Measurements from ENCODE around the gene KSR1.
A peak's percentile ranks its signal among the peaks of the same experiment; 100 is the strongest.

KSR1 gene

DNA sequence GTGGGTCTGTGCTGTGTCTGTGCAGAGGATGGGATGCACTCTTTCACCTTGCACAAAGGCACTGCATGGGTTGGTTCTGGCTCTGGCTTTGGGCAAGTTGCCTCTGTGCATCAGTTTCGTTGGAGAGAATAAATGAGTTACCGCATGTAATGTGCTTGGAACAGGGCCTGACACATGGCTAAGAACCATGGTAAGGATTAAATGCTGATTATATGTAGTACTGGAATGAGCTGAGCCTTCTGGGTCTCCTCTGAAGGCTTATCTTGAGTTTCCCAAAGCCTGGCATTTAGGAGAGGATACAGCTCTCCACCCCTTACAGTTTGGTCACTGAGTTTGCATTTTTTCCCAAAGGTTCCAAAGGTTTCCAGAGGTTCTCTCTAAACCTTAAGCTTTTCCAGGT lies 69.1 kb downstream of the KSR1 start:
- H3K4me3 ChIP-seq = no peak overlapping the region
- peak overlapping the region in 1 of 11 experiments; percentile 79; a peak in 1 of 22 replicates for H3K4me2 ChIP-seq
- H3K36me3 ChIP-seq = no peaks in the 10 kb centered on the region
- peaks cover 33 to 55% (median 42%) of the 10 kb centered on the region in 10 experiments for H3K4me1 ChIP-seq
- no peaks in the 10 kb centered on the region for H3K27me3 ChIP-seq
- no peak overlapping the region for H3K27ac ChIP-seq
- H3K9me3 ChIP-seq (replicated peaks in 1 of 11) = no peaks in the 10 kb centered on the region
- no peak overlapping the region for H3K9ac ChIP-seq
- peaks cover 0 to 7% (median 0%) of the 10 kb centered on the region in 11 experiments; a peak in 5 of 22 replicates for H4K20me1 ChIP-seq
- TF ChIP-seq Cebpa-rat (IDR thresholded peaks at IDR 0.05) = no peak

DNA sequence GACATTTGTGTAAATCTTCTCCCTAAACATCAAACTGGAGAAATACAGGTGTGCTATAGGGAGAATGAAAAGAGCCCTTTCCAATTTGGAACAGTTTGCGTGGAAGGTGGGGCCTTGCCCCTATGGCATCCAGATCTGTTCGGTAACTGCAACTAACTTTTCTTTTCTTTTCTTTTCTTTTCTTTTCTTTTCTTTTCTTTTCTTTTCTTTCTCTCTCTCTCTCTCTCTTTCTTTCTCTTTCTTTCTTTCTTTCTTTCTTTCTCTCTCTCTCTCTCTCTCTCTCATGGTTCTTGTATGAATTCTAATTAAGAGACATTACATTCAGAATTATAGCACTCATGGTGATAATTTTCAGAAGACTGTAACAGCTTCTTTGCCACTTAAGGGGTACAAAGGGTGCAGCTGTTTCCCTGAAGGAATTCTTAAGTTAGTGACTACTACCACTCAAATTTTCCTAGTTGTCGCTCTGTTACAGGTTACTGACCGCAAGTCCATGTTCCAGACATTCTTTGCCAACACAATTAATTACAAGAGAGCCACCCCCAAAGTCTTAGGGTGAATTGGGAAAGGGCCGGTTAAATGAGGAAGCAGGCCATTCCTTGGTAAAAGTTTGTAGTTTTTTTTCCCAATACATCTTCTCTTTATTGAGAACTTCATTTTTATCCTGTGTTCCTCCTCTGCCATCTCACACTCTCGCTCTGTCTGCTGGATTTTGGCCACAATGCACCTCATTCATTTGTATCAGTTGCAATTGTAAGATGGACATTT lies 69.8 kb downstream of the KSR1 start:
- peak overlapping the region in 5 of 11 experiments; percentile 6 to 50 (median 22); a peak in 9 of 22 replicates for H3K27ac ChIP-seq
- no peaks in the 10 kb centered on the region for H3K27me3 ChIP-seq
- H4K20me1 ChIP-seq = peaks cover 0 to 4% (median 0%) of the 10 kb centered on the region in 11 experiments; a peak in 4 of 22 replicates
- peak overlapping the region in 2 of 11 experiments; percentile 1 to 9; a peak in 3 of 22 replicates for H3K9ac ChIP-seq
- H3K36me3 ChIP-seq = no peaks in the 10 kb centered on the region
- no peaks in the 10 kb centered on the region for H3K9me3 ChIP-seq (replicated peaks in 1 of 11)
- peak overlapping the region; percentile 59 to 88 (median 64) for H3K4me2 ChIP-seq
- peaks cover 40 to 56% (median 46%) of the 10 kb centered on the region in 10 experiments for H3K4me1 ChIP-seq
- no peak overlapping the region for H3K4me3 ChIP-seq
- TF ChIP-seq Cebpa-rat (IDR thresholded peaks at IDR 0.05) = no peak

DNA sequence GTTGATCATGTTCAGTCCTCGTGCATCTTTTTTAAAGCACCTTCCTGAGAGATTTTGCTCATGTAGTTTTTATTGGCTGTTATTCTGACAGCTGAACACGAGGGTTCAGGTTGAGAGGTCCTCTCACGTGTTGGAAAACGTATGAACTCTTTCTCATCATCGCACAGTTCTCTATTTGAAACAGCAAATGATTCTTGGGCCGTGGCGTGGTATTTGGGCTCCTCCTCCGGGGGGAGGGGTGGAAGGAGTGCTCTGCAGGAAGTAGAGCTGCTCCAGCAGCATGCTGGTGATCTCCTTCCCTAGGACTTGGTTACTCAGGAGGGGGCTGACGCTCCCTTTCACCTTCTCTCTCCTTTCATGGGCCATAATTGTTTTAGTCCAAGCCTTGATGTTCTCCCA lies 70.4 kb downstream of the KSR1 start:
- Histone ChIP-seq H3K4me1 (peaks cover 46 to 60% (median 51%) of the 10 kb centered on the region in 10 experiments), H3K36me3 (no peaks in the 10 kb centered on the region), H3K9me3 (replicated peaks in 1 of 11) (no peaks in the 10 kb centered on the region), H3K9ac (peak overlapping the region in 2 of 11 experiments; percentile 1 to 9; a peak in 3 of 22 replicates), H3K4me2 (peak overlapping the region; percentile 59 to 88 (median 64)), H4K20me1 (peaks cover 0 to 5% (median 0%) of the 10 kb centered on the region in 11 experiments; a peak in 4 of 22 replicates), H3K27me3 (no peaks in the 10 kb centered on the region), H3K27ac (peak overlapping the region in 5 of 11 experiments; percentile 12 to 50 (median 22); a peak in 10 of 22 replicates), H3K4me3 (no peak overlapping the region)
- TF ChIP-seq Cebpa-rat (IDR thresholded peaks at IDR 0.05) = no peak

DNA sequence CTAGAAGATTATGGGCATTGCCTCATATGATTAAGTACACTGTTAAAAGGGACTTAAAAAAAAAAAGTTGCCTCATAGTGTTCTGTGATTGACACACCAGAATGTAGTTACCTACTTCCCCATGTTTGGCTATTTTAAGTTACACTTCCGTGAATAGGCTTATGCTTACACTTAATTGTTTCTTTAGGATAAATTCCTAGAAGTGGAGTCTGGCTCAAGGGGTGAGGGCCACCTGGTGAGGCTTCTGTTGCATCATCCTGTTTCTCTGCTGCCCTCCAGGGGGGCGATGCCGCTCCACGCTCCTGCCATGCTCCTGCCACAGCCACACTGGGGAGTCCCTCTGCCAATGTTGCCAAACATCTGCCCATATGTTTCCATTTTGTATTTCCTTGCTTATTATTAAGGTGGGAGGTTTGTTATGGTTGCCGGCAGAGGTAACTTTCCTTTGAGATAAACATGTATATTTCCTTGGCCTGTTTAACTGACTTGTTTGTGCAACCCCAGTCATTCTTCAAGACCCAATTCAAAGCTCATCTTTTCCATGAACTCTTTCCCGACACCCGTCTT lies 73.1 kb downstream of the KSR1 start:
- no peak overlapping the region for H3K4me3 ChIP-seq
- H3K9ac ChIP-seq = peak overlapping the region in 6 of 11 experiments; percentile 4 to 71 (median 58); a peak in 9 of 22 replicates
- H3K27me3 ChIP-seq = no peaks in the 10 kb centered on the region
- H3K4me2 ChIP-seq = peak overlapping the region; percentile 62 to 88 (median 79)
- TF ChIP-seq Cebpa-rat (IDR thresholded peaks at IDR 0.05) = peak; percentile 15 to 94 (median 78); a peak in 19 of 22 replicates
- peaks cover 0 to 7% (median 0%) of the 10 kb centered on the region in 11 experiments; a peak in 2 of 22 replicates for H4K20me1 ChIP-seq
- no peaks in the 10 kb centered on the region for H3K36me3 ChIP-seq
- H3K4me1 ChIP-seq = peaks cover 53 to 88% (median 68%) of the 10 kb centered on the region in 10 experiments
- H3K27ac ChIP-seq = peak overlapping the region; percentile 49 to 84 (median 74); a peak in 20 of 22 replicates
- H3K9me3 ChIP-seq (replicated peaks in 1 of 11) = no peaks in the 10 kb centered on the region

DNA sequence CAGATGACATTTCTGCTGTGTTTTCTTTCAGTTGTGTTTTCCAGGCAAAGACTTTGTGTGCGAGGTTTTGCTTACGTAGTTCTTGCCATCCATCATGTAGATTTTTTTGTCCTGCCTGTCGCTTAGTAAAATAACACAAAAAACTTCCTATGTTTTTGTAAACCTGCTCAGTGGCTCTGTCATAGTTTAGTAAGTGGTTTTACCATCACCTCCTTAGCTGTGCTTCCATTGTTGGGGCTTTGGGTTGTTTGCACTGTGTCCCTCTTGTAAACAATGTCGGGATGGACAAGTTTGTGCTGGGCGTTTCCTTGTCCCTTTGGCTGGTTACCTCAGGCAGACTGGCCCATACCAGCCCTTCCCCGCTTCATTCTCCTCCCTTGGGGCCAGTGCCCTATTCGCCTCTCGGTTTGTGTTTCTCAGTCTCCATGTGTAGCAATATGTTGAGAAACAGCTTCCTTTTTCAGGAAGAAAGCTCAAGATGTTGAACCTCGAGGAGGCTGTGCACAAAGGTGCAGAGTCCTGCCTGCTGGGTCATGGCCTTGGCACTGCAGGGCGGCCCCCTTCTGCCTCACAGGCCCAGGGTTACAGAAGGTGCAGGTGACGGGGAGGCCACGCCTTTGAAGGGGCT lies 74.6 kb downstream of the KSR1 start:
- H3K9ac ChIP-seq = peak overlapping the region; percentile 21 to 71 (median 56); a peak in 18 of 22 replicates
- no peaks in the 10 kb centered on the region for H3K9me3 ChIP-seq (replicated peaks in 1 of 11)
- peaks cover 0 to 12% (median 0%) of the 10 kb centered on the region in 11 experiments; a peak in 6 of 22 replicates for H4K20me1 ChIP-seq
- peak overlapping the region; percentile 50 to 84 (median 74); a peak in 21 of 22 replicates for H3K27ac ChIP-seq
- H3K4me1 ChIP-seq = peaks cover 53 to 88% (median 68%) of the 10 kb centered on the region in 10 experiments
- H3K36me3 ChIP-seq = no peaks in the 10 kb centered on the region
- H3K4me3 ChIP-seq = 0 out of 20 replicates have a peak overlapping the region, but pooled peaks of 1 of the 10 experiments have one; percentile 2
- H3K27me3 ChIP-seq = no peaks in the 10 kb centered on the region
- peak overlapping the region; percentile 62 to 88 (median 79) for H3K4me2 ChIP-seq
- TF ChIP-seq Cebpa-rat (IDR thresholded peaks at IDR 0.05) = peak in 9 of 11 experiments; percentile 30 to 78 (median 70); a peak in 15 of 22 replicates

DNA sequence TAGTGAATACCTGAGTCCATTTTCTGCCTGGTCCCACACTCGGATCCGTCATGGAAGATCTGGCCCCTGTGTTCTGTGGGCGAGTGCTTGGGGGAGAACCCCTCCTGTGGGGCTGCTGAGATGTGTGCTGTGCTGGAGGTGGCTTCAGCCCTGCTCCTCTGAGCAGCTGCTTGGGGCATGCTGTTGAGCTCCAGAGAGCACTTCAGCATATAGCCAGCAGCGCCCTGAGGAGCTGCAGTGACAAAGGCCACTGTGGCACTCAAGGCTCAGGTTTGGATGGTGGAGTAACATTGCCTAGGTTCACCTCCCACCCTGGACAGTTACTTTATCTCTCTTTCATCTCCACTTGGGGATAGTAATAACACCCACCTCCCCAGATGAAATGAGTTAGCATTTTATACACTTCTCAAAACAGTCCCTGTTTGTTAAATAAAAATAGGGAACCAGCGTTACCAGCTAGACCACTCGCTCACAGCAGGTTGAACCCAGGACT lies 75.3 kb downstream of the KSR1 start:
- Histone ChIP-seq H3K4me1 (peaks cover 48 to 82% (median 63%) of the 10 kb centered on the region in 10 experiments), H3K4me3 (0 out of 20 replicates have a peak overlapping the region, but pooled peaks of 1 of the 10 experiments have one; percentile 2), H3K9me3 (replicated peaks in 1 of 11) (no peaks in the 10 kb centered on the region), H3K36me3 (no peaks in the 10 kb centered on the region), H3K27ac (peak overlapping the region; percentile 50 to 84 (median 74); a peak in 21 of 22 replicates), H3K27me3 (no peaks in the 10 kb centered on the region), H4K20me1 (peaks cover 0 to 18% (median 0%) of the 10 kb centered on the region in 11 experiments; a peak in 7 of 22 replicates), H3K4me2 (peak overlapping the region; percentile 62 to 88 (median 79)), H3K9ac (peak overlapping the region; percentile 11 to 71 (median 56); a peak in 18 of 22 replicates)
- TF ChIP-seq Cebpa-rat (IDR thresholded peaks at IDR 0.05) = no peak

DNA sequence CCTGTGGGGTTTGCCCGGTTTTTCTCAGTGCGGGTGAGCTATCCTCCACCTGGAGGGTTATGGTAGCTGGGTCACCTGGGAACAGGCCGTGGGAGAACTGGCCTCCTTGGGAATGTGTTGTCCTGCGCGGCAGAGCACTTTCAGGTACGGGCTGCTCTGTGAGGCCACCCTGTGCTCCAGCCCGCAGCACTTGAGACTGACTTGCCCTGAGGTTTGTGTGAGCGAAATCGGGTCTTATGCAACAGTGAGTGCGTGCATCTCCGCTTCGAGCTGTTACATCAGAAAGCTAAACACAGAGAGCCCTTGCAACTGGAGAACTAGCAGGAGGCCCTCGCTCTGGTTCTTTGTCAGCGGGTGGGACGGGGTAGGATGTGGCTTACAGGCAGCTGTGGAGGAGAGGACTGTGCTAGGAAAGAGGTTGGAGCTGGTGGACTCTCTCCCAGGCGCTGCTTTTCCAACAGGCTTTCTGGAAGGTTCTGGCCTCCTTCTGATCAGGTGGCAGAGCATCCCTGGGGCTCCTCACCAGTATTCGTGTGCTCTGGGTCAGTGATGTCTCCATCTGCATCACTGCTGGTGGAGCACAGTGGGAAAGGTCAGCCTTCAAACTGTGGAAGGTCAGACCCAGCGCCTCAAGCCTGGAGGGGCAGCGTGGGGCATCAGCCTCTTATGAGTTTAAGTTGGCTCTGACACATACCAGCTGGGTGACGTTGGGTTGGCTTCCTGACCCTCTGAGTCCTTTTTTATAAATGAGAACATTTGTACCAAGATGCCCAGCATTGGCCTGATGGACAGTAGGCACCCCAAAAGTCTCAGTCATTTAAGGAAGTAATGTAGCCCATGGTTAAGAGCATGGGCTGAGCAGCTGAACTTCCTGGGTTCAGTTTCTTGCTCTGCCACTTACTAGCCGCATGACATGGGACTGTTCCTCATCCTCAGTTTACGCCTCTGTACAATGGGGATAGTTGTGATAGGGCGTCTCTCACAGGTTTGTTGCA lies 76.3 kb downstream of the KSR1 start:
- peak overlapping the region in 6 of 11 experiments; percentile 48 to 71 (median 66); a peak in 10 of 22 replicates for H3K9ac ChIP-seq
- peaks cover 42 to 71% (median 57%) of the 10 kb centered on the region in 10 experiments for H3K4me1 ChIP-seq

More for the DNA sequence above, 76.3 kb downstream of the KSR1 start:
- Histone ChIP-seq H4K20me1 (peaks cover 0 to 25% (median 0%) of the 10 kb centered on the region in 11 experiments; a peak in 7 of 22 replicates), H3K4me2 (peak overlapping the region; percentile 12 to 88 (median 79); a peak in 18 of 22 replicates), H3K36me3 (no peaks in the 10 kb centered on the region), H3K4me3 (no peak overlapping the region), H3K9me3 (replicated peaks in 1 of 11) (no peaks in the 10 kb centered on the region), H3K27me3 (no peaks in the 10 kb centered on the region), H3K27ac (peak overlapping the region in 10 of 11 experiments; percentile 61 to 84 (median 75); a peak in 19 of 22 replicates)
- TF ChIP-seq Cebpa-rat (IDR thresholded peaks at IDR 0.05) = 0 out of 22 replicates have a peak, but pooled peaks of 1 of the 11 experiments have one; percentile 37
